HG02763 (cell line): ENCODE measurements around the gene COX4I1.

Experiments
- ATAC-seq: cut with Tn5 transposase; IDR thresholded peaks from one replicate; pipeline ENCODE4 v1.9.1; 2021; ENCODE audit warnings: mild to moderate bottlenecking, moderate library complexity; ENCODE audit not compliant: unreplicated experiment

The COX4I1 gene

DNA sequence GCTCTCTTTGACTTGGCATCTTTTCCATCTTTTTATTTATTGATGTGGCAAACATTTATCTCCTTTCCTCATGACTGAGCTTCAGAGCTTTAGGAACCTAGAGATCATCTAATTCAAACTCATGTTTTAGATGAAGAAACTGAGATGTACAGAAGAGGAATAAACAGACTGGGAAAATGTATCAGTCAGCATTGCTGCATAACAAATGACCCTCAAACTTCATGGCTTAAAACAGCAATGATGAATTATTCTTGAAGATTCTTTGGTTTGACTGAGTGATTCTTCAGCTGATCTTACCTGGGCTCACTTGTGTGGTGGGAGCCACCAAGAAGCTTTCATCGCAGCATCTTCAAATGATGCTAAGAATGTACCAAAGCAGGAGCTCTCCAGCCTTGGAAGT lies 55.4 kb downstream of the COX4I1 start:
- no peak for ATAC-seq

GRCh38 chr16:85856079-85856478 lies 56.6 kb downstream of the COX4I1 start:
- ATAC-seq: no peak

DNA sequence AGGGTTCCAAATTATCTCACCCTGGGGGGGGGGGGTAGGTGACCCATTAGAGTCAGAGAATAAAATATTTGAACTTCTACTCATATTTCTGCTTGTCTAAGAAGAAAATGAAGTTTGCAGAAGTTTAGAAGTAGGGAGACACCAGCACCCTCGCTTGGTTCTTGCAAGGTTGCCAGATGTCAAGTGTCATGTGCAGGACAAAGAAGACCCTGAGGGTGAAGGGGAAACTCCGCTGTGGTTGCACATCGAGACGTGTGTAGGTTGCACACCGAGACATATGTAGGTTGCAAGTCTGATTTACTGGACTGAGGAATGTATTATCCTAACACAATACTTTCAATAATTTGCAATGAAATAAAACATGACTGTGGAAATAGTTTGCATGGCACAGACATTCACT lies 57.1 kb downstream of the COX4I1 start:
- ATAC-seq: no peak
